Panc1 (cell line): ENCODE data around the gene ADGRD1. TPM values are rescaled to one million over a fixed set of nuclear protein-coding genes. Genes with fewer than 3 reads are reported as not detected.

ENCODE experiments used
- ATAC-seq: fragments of 200-7000 bp; cut with Tn5 transposase; 2 replicates; pipeline ENCODE4 v1.9.1; 2020; ENCODE audit warnings: mild to moderate bottlenecking, moderate library complexity
- BruUV-seq: library from RNA; stranded (reverse); fragments of 400-500 nt; replicated peaks from 2 replicates; lab custom pipeline; 2021; lab: Mats Ljungman, UMichigan
- CTCF ChIA-PET: fragments of 300-600 bp; sonication (Branson Sonifier 250); formaldehyde crosslinking; loops from one replicate; lab custom pipeline; 2022; ENCODE audit warnings: antibody characterized with exemption; lab: Charles Lee
- POLR2A ChIA-PET: fragments of 300-600 bp; sonication (Branson Sonifier 250); formaldehyde crosslinking; loops from one replicate; lab custom pipeline; 2022; ENCODE audit warnings: antibody characterized with exemption; lab: Charles Lee
- DNase-seq: peaks from one replicate; pipeline ENCODE4 v3.0.0-alpha.2; 2010; ENCODE audit warnings: low read depth, low spot score
- H3K27ac ChIP-seq: 2 replicates; pipeline ENCODE4 v1.5.1; 2011; ENCODE audit warnings: mild to moderate bottlenecking, low read length, inconsistent platforms
- H3K27me3 ChIP-seq: fragments of 200-500 bp; sonication (Bioruptor generic); 2 replicates; pipeline ENCODE4 v1.6.0; 2014; ENCODE audit warnings: low read length, inconsistent platforms; ENCODE audit not compliant: control insufficient read depth, insufficient read depth
- H3K36me3 ChIP-seq: fragments of 200-500 bp; sonication (Bioruptor generic); 2 replicates; pipeline ENCODE4 v1.5.1; 2014; ENCODE audit warnings: inconsistent platforms, mild to moderate bottlenecking, low read length, moderate library complexity; ENCODE audit not compliant: control insufficient read depth, insufficient read depth
- H3K4me1 ChIP-seq: 2 replicates; pipeline ENCODE4 v1.5.1; 2011; ENCODE audit warnings: inconsistent platforms, mild to moderate bottlenecking, low read length, moderate library complexity; ENCODE audit not compliant: control insufficient read depth, insufficient read depth
- H3K4me3 ChIP-seq, 2 experiments: 2 replicates each; pipeline ENCODE4 v1.5.1; 2011 to 2012; ENCODE audit warnings: low read depth in 2 of 2, low read length in 2 of 2, mild to moderate bottlenecking in 2 of 2, inconsistent platforms in 1 of 2, moderate library complexity in 1 of 2
- H3K9me3 ChIP-seq: fragments of 200-500 bp; sonication (Bioruptor generic); 2 replicates; pipeline ENCODE4 v1.5.1; 2014; ENCODE audit warnings: low read depth, mild to moderate bottlenecking, inconsistent platforms, low read length, moderate library complexity; ENCODE audit not compliant: control insufficient read depth, insufficient read depth
- POLR2AphosphoS5 ChIP-seq: IDR thresholded peaks from 2 replicates; pipeline ENCODE4 v1.6.1; 2012; ENCODE audit warnings: mild to moderate bottlenecking, low read depth, low read length, moderate library complexity
- SIN3A ChIP-seq: IDR thresholded peaks from 2 replicates; pipeline ENCODE4 v1.6.1; 2012; ENCODE audit warnings: low read depth, mild to moderate bottlenecking, low read length, moderate library complexity, borderline replicate concordance; ENCODE audit not compliant: insufficient read depth
- TCF7L2 ChIP-seq: IDR thresholded peaks from 2 replicates; pipeline ENCODE4 v1.6.1; 2011; ENCODE audit warnings: mild to moderate bottlenecking, low read depth, low read length, inconsistent platforms
- in situ Hi-C: cut with HindIII; loops from 2 replicates; pipeline ENCODE4 v1.10.0; 2016; ENCODE audit warnings: low sequenced_read_pairs, low pct_unique_long_range_greater_than_20kb
- intact Hi-C: fragments of 100-400 bp; cut with micrococcal nuclease; formaldehyde crosslinking; loops from one replicate; pipeline ENCODE4 v1.10.0; 2022; ENCODE audit not compliant: unreplicated experiment
- total RNA-seq: library from RNA; stranded (reverse); gene quantifications from one replicate; pipeline ENCODE4 v1.2.1, GENCODE V29; 2021; ENCODE audit not compliant: unreplicated experiment
- TF ChIP-seq, protein P1 (sequence below): fragments of 450-650 bp; IDR thresholded peaks from 2 replicates; pipeline ENCODE4 v1.5.1; 2017; ENCODE audit warnings: mild to moderate bottlenecking
- TF ChIP-seq, protein P2 (sequence below), 2 experiments: IDR thresholded peaks; 2 replicates each; pipeline ENCODE4 v1.6.1; 2011 to 2012; ENCODE audit warnings: low read depth in 2 of 2, control low read depth in 1 of 2, low read length in 1 of 2, mild to moderate bottlenecking in 1 of 2, moderate library complexity in 1 of 2; ENCODE audit not compliant: insufficient read depth in 1 of 2

Gene ADGRD1
- total RNA-seq, 1 experiment from 2014 or later = 0.21 TPM

DNA sequence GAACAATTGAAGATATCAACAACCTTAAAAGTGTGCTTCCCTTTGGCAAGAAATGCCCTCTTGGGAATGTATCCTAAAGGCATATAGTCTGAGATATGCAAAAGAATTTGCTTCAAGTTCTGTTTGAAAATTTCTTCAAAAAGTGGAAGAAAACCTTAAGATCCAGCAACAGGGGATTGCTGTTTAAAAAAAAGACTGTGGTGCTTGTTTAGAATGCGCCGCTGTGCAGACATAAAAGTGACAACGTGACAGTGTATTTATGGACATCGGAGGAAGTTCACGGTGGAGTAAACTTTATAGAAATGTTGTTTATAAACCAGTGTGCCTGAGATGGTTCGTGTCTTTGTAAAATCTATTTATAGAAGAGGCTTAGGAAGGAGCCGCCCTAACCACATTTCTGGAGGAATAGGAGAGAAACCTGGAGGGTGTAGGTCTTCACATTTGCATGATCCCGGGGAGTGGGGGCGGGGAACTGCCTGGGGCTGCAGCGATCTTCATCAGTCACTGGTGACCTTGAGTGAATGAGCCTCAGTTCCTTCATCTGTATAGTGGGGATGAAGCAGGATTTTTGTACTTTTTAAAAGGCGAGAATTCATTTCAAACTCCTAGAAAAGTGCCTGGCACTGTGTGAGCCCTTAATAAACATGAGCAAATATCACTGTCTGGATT lies 27.5 kb downstream of the ADGRD1 start:
- in situ Hi-C loops = no loop called here

DNA sequence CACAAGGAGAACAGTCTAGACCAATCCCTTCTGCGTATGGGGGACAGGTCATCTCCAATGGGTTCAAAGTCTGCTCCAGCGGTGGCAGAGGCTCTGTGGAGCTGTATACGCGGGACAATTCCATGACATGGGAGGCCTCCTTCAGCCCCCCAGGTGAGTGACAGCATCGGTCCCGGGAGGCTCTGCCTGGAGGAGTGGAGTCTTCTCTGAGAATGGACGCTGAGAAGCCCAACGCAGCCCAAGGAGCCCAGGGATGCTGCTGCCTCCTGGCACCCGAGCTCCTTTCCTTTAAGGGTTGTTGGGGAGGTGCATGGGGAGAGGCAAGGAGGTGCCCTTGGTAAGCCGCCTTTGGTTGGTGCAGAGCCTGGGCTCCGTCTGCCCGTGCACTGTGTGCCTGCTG lies 28.2 kb downstream of the ADGRD1 start:
- no TSS peak for BruUV-seq

More for the DNA sequence above, 27.5 kb downstream of the ADGRD1 start:
- ChIA-PET CTCF (no interaction called here), POLR2A (no interaction called here)
- intact Hi-C loops = no loop called here
- Histone ChIP-seq H3K4me1 (no peaks in the 10 kb centered on the region), H3K27me3 (peaks cover 4% of the 10 kb centered on the region), H3K27ac (no peak overlapping the region), H3K4me3 (no peak overlapping the region), H3K36me3 (no peaks in the 10 kb centered on the region), H3K9me3 (no peaks in the 10 kb centered on the region)
- BruUV-seq = no TSS peak
- ATAC-seq (no peak), DNase-seq (no peak)
- TF ChIP-seq, protein P1, sequence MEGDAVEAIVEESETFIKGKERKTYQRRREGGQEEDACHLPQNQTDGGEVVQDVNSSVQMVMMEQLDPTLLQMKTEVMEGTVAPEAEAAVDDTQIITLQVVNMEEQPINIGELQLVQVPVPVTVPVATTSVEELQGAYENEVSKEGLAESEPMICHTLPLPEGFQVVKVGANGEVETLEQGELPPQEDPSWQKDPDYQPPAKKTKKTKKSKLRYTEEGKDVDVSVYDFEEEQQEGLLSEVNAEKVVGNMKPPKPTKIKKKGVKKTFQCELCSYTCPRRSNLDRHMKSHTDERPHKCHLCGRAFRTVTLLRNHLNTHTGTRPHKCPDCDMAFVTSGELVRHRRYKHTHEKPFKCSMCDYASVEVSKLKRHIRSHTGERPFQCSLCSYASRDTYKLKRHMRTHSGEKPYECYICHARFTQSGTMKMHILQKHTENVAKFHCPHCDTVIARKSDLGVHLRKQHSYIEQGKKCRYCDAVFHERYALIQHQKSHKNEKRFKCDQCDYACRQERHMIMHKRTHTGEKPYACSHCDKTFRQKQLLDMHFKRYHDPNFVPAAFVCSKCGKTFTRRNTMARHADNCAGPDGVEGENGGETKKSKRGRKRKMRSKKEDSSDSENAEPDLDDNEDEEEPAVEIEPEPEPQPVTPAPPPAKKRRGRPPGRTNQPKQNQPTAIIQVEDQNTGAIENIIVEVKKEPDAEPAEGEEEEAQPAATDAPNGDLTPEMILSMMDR = no peak
- no peak for TF ChIP-seq POLR2AphosphoS5
- no peak for TF ChIP-seq TCF7L2
- TF ChIP-seq, protein P2, sequence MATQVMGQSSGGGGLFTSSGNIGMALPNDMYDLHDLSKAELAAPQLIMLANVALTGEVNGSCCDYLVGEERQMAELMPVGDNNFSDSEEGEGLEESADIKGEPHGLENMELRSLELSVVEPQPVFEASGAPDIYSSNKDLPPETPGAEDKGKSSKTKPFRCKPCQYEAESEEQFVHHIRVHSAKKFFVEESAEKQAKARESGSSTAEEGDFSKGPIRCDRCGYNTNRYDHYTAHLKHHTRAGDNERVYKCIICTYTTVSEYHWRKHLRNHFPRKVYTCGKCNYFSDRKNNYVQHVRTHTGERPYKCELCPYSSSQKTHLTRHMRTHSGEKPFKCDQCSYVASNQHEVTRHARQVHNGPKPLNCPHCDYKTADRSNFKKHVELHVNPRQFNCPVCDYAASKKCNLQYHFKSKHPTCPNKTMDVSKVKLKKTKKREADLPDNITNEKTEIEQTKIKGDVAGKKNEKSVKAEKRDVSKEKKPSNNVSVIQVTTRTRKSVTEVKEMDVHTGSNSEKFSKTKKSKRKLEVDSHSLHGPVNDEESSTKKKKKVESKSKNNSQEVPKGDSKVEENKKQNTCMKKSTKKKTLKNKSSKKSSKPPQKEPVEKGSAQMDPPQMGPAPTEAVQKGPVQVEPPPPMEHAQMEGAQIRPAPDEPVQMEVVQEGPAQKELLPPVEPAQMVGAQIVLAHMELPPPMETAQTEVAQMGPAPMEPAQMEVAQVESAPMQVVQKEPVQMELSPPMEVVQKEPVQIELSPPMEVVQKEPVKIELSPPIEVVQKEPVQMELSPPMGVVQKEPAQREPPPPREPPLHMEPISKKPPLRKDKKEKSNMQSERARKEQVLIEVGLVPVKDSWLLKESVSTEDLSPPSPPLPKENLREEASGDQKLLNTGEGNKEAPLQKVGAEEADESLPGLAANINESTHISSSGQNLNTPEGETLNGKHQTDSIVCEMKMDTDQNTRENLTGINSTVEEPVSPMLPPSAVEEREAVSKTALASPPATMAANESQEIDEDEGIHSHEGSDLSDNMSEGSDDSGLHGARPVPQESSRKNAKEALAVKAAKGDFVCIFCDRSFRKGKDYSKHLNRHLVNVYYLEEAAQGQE (IDR thresholded peaks at IDR 0.05; ENCODE audit: insufficient read depth in 1 of 2, low read depth in 2 of 2, low read length in 1 of 2) = no peak
- TF ChIP-seq SIN3A = no peak

More for the DNA sequence above, 28.2 kb downstream of the ADGRD1 start:
- in situ Hi-C loops (no loop called here), intact Hi-C loops (no loop called here)
- Histone ChIP-seq H3K9me3 (no peaks in the 10 kb centered on the region), H3K27ac (no peak overlapping the region), H3K36me3 (no peaks in the 10 kb centered on the region), H3K27me3 (peaks cover 10% of the 10 kb centered on the region), H3K4me3 (no peak overlapping the region), H3K4me1 (no peaks in the 10 kb centered on the region)
- ATAC-seq (no peak), DNase-seq (no peak)
- ChIA-PET CTCF (no interaction called here), POLR2A (no interaction called here)
- TF ChIP-seq, protein P1 = no peak
- no peak for TF ChIP-seq TCF7L2
- TF ChIP-seq POLR2AphosphoS5 = no peak
- no peak for TF ChIP-seq SIN3A
- TF ChIP-seq, protein P2 (IDR thresholded peaks at IDR 0.05; ENCODE audit: insufficient read depth in 1 of 2, low read depth in 2 of 2, low read length in 1 of 2) = no peak
